ENCODE results near the gene CLEC2L. TPM values are rescaled to one million over a fixed set of nuclear protein-coding genes. Genes with fewer than 3 reads are reported as not detected.

Gene CLEC2L
- total RNA-seq, result not detected in 2 replicates

GRCh38 chr7:139523199-139523941, at the start of gene CLEC2L:
CLEC2L (plus strand) TSS chr7:139523685; CDS start chr7:139523928, 243 bp downstream.

Other genes with a start within 250 kb of the CLEC2L start
- gene FMC1, start 182.3 kb upstream of the CLEC2L start, total RNA-seq, result 11.6 and 14.5 TPM in 2 replicates
- gene LUC7L2, start 163.8 kb upstream of the CLEC2L start, total RNA-seq, result 26.9 and 41.9 TPM in 2 replicates
- gene KLRG2, start 40.0 kb upstream of the CLEC2L start, total RNA-seq, result 0.70 and 1.9 TPM in 2 replicates